Thymus (tissue), 11 donors: ENCODE data around the gene OSBPL2. TPM values are rescaled to one million over a fixed set of nuclear protein-coding genes. Genes with fewer than 3 reads are reported as not detected.

ENCODE experiments used
- DNase-seq, 9 donors: peaks; one replicate each; pipeline ENCODE4 v3.0.0-alpha.2; 2013; ENCODE audit warnings: low spot score in 9 of 9, low read depth in 6 of 9, missing footprints in 1 of 9
- H3K27ac ChIP-seq, 2 donors: one replicate each; pipeline ENCODE4 v1.5.1; 2013; ENCODE audit warnings: control low read depth in 1 of 2, low read depth in 1 of 2, low read length in 1 of 2, mild to moderate bottlenecking in 1 of 2, moderate library complexity in 1 of 2
- H3K27me3 ChIP-seq, 2 donors: one replicate each; pipeline ENCODE4 v1.5.1; 2013; ENCODE audit warnings: low read length in 1 of 2; ENCODE audit not compliant: control insufficient read depth in 2 of 2, insufficient read depth in 1 of 2
- H3K36me3 ChIP-seq, 2 donors: one replicate each; pipeline ENCODE4 v1.5.1; 2013; ENCODE audit warnings: low read length in 1 of 2, mild to moderate bottlenecking in 1 of 2, moderate library complexity in 1 of 2; ENCODE audit not compliant: control insufficient read depth in 2 of 2, insufficient read depth in 2 of 2
- H3K4me1 ChIP-seq, 2 donors: one replicate each; pipeline ENCODE4 v1.5.1; 2013; ENCODE audit warnings: low read length in 2 of 2; ENCODE audit not compliant: control insufficient read depth in 2 of 2, insufficient read depth in 2 of 2
- H3K4me3 ChIP-seq, 2 donors: one replicate each; pipeline ENCODE4 v1.5.1; 2013; ENCODE audit warnings: low read length in 2 of 2, control low read depth in 1 of 2, mild to moderate bottlenecking in 1 of 2
- H3K9me3 ChIP-seq, 2 donors: one replicate each; pipeline ENCODE4 v1.5.1; 2013; ENCODE audit warnings: low read length in 1 of 2, mild to moderate bottlenecking in 1 of 2; ENCODE audit not compliant: control insufficient read depth in 2 of 2, insufficient read depth in 1 of 2
- WGBS: extraction: QIAGEN DNeasy Blood & Tissue Kit; methylation state at CpG from one replicate; pipeline ENCODE4 v1.1.7; 2013; 5-methylcytosine and 5-hydroxymethylcytosine counted together
- polyA plus RNA-seq: library from polyadenylated mRNA; stranded (reverse); fragments of 200-250 nt; gene quantifications from one replicate; pipeline ENCODE4 v1.2.3, GENCODE V29; 2013
- total RNA-seq: library from RNA; stranded (reverse); fragments of 120-200 nt; gene quantifications from one replicate; pipeline ENCODE4 v1.2.4, GENCODE V29; 2013
- donor health status: healthy.

OSBPL2 gene
- total and polyA plus RNA-seq, 2 donors: 17.4 to 27.4 TPM

GRCh38 chr20:62211216-62211615 is 27.1 kb upstream of the OSBPL2 start:
- DNase-seq: no peak
- 94% methylated on average over 8 of the region's 8 CpGs for WGBS
- no peaks in the 10 kb centered on the region for H3K9me3 ChIP-seq
- peaks cover 3 to 61% of the 10 kb centered on the region in 2 donors for H3K27me3 ChIP-seq
- peaks cover 0 to 2% of the 10 kb centered on the region in 2 donors for H3K36me3 ChIP-seq
- H3K27ac ChIP-seq: no peak overlapping the region
- no peaks in the 10 kb centered on the region for H3K4me1 ChIP-seq
- H3K4me3 ChIP-seq: no peak overlapping the region

GRCh38 chr20:62211769-62212288 is 26.5 kb upstream of the OSBPL2 start:
- H3K27ac ChIP-seq: no peak overlapping the region
- no peaks in the 10 kb centered on the region for H3K9me3 ChIP-seq
- no peak for DNase-seq
- no peak overlapping the region for H3K4me3 ChIP-seq
- no peaks in the 10 kb centered on the region for H3K36me3 ChIP-seq
- peaks cover 9 to 66% of the 10 kb centered on the region in 2 donors for H3K27me3 ChIP-seq
- WGBS: 81% methylated on average over 9 of the region's 9 CpGs
- H3K4me1 ChIP-seq: no peaks in the 10 kb centered on the region

GRCh38 chr20:62212299-62212698 is 26.0 kb upstream of the OSBPL2 start:
- WGBS: 55% methylated on average over 10 of the region's 10 CpGs
- H3K4me3 ChIP-seq: no peak overlapping the region
- H3K27me3 ChIP-seq: peaks cover 9 to 71% of the 10 kb centered on the region in 2 donors
- DNase-seq: no peak
- no peaks in the 10 kb centered on the region for H3K36me3 ChIP-seq
- H3K27ac ChIP-seq: no peak overlapping the region
- H3K4me1 ChIP-seq: no peaks in the 10 kb centered on the region
- H3K9me3 ChIP-seq: no peaks in the 10 kb centered on the region

- DNase-seq: no peak
- Histone ChIP-seq H3K9me3 (no peaks in the 10 kb centered on the region), H3K36me3 (no peaks in the 10 kb centered on the region), H3K4me3 (no peak overlapping the region), H3K27ac (no peak overlapping the region), H3K27me3 (peaks cover 22 to 86% of the 10 kb centered on the region in 2 donors), H3K4me1 (no peaks in the 10 kb centered on the region)
- 69% methylated on average over 12 of the region's 12 CpGs for WGBS
Measured at GRCh38 chr20:62214067-62214466, 24.3 kb upstream of the OSBPL2 start.

- peaks cover 3 to 4% of the 10 kb centered on the region in 2 donors for H3K4me1 ChIP-seq
Measured at GRCh38 chr20:62215020-62215990, 23.0 kb upstream of the OSBPL2 start.

GRCh38 chr20:62215991-62216635 is 22.2 kb upstream of the OSBPL2 start:
- H3K36me3 ChIP-seq: no peaks in the 10 kb centered on the region
- no peak overlapping the region for H3K4me3 ChIP-seq
- WGBS: 85% methylated on average over 40 of the region's 40 CpGs
- H3K27me3 ChIP-seq: peaks cover 41 to 81% of the 10 kb centered on the region in 2 donors
- no peak overlapping the region for H3K27ac ChIP-seq
- no peak for DNase-seq
- no peaks in the 10 kb centered on the region for H3K9me3 ChIP-seq
- peaks cover 3 to 4% of the 10 kb centered on the region in 2 donors for H3K4me1 ChIP-seq

More at GRCh38 chr20:62215020-62215990, 23.0 kb upstream of the OSBPL2 start:
- Histone ChIP-seq H3K9me3 (no peaks in the 10 kb centered on the region), H3K27me3 (peaks cover 33 to 81% of the 10 kb centered on the region in 2 donors), H3K4me3 (no peak overlapping the region), H3K36me3 (no peaks in the 10 kb centered on the region), H3K27ac (no peak overlapping the region)
- WGBS: 86% methylated on average over 29 of the region's 29 CpGs
- no peak for DNase-seq

GRCh38 chr20:62216636-62217566 is 21.4 kb upstream of the OSBPL2 start:
- DNase-seq: no peak
- no peaks in the 10 kb centered on the region for H3K36me3 ChIP-seq
- 76% methylated on average over 26 of the region's 26 CpGs for WGBS

GRCh38 chr20:62217913-62218773 is 20.2 kb upstream of the OSBPL2 start:
- H3K4me3 ChIP-seq: no peak overlapping the region
- H3K27ac ChIP-seq: no peak overlapping the region
- H3K4me1 ChIP-seq: peaks cover 3 to 4% of the 10 kb centered on the region in 2 donors
- H3K27me3 ChIP-seq: peaks cover 48 to 87% of the 10 kb centered on the region in 2 donors
- 71% methylated on average over 38 of the region's 38 CpGs for WGBS
- no peak for DNase-seq
- no peaks in the 10 kb centered on the region for H3K36me3 ChIP-seq
- no peaks in the 10 kb centered on the region for H3K9me3 ChIP-seq

More at GRCh38 chr20:62216636-62217566, 21.4 kb upstream of the OSBPL2 start:
- no peak overlapping the region for H3K27ac ChIP-seq
- no peak overlapping the region for H3K4me3 ChIP-seq
- H3K9me3 ChIP-seq: no peaks in the 10 kb centered on the region
- H3K27me3 ChIP-seq: peaks cover 42 to 82% of the 10 kb centered on the region in 2 donors
- H3K4me1 ChIP-seq: peaks cover 3 to 4% of the 10 kb centered on the region in 2 donors
